ENCODE measurements around the gene KIF16B. TPM values are rescaled to one million over a fixed set of nuclear protein-coding genes. Genes with fewer than 3 reads are reported as not detected.

The KIF16B gene
- total RNA-seq, 4 donors from 2014 or later: 19.9 to 40.2 (median 20.5) TPM

GRCh38 chr20:16369441-16369840, 203.8 kb downstream of the KIF16B start:
- Histone ChIP-seq H3K27ac (no peak overlapping the region), H3K9me3 (no peaks in the 10 kb centered on the region), H3K27me3 (no peaks in the 10 kb centered on the region), H3K4me1 (peaks cover 0 to 3% (median 0%) of the 10 kb centered on the region in 4 donors), H3K36me3 (peaks cover 0 to 84% (median 0%) of the 10 kb centered on the region in 3 donors), H3K4me3 (no peak overlapping the region)
- WGBS, 2 donors: 73 to 86% methylated on average over 1 of the region's 1 CpG
- no peak for DNase-seq (ENCODE audit: low spot score in 2 of 2)
- TF ChIP-seq POLR2A (IDR thresholded peaks at IDR 0.05) (no peak), EP300 (IDR thresholded peaks at IDR 0.05) (no peak)
- TF ChIP-seq, protein P1, sequence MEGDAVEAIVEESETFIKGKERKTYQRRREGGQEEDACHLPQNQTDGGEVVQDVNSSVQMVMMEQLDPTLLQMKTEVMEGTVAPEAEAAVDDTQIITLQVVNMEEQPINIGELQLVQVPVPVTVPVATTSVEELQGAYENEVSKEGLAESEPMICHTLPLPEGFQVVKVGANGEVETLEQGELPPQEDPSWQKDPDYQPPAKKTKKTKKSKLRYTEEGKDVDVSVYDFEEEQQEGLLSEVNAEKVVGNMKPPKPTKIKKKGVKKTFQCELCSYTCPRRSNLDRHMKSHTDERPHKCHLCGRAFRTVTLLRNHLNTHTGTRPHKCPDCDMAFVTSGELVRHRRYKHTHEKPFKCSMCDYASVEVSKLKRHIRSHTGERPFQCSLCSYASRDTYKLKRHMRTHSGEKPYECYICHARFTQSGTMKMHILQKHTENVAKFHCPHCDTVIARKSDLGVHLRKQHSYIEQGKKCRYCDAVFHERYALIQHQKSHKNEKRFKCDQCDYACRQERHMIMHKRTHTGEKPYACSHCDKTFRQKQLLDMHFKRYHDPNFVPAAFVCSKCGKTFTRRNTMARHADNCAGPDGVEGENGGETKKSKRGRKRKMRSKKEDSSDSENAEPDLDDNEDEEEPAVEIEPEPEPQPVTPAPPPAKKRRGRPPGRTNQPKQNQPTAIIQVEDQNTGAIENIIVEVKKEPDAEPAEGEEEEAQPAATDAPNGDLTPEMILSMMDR (IDR thresholded peaks at IDR 0.05): no peak

GRCh38 chr20:16368645-16369292, 204.5 kb downstream of the KIF16B start:
- no peak overlapping the region for H3K27ac ChIP-seq
- no peak overlapping the region for H3K4me3 ChIP-seq
- H3K36me3 ChIP-seq: peaks cover 0 to 77% (median 0%) of the 10 kb centered on the region in 3 donors
- H3K4me1 ChIP-seq: peaks cover 0 to 9% (median 0%) of the 10 kb centered on the region in 4 donors
- H3K27me3 ChIP-seq: no peaks in the 10 kb centered on the region
- TF ChIP-seq POLR2A (IDR thresholded peaks at IDR 0.05) (no peak), EP300 (IDR thresholded peaks at IDR 0.05) (no peak)
- TF ChIP-seq, protein P1 (IDR thresholded peaks at IDR 0.05): no peak
- no peaks in the 10 kb centered on the region for H3K9me3 ChIP-seq
- DNase-seq (ENCODE audit: low spot score in 2 of 2): no peak
- WGBS, 2 donors: 82 to 87% methylated on average over 11 of the region's 11 CpGs

- TF ChIP-seq, protein P1 (IDR thresholded peaks at IDR 0.05): no peak
- TF ChIP-seq EP300 (IDR thresholded peaks at IDR 0.05) (no peak), POLR2A (IDR thresholded peaks at IDR 0.05) (no peak)
- H3K27ac ChIP-seq: no peak overlapping the region
- H3K9me3 ChIP-seq: no peaks in the 10 kb centered on the region
- H3K4me1 ChIP-seq: peaks cover 0 to 14% (median 0%) of the 10 kb centered on the region in 4 donors
- no peak overlapping the region for H3K4me3 ChIP-seq
- DNase-seq (ENCODE audit: low spot score in 2 of 2): no peak
- no peaks in the 10 kb centered on the region for H3K27me3 ChIP-seq
- 95 to 96% methylated on average over 14 of the region's 14 CpGs for WGBS, 2 donors
- H3K36me3 ChIP-seq: peaks cover 0 to 76% (median 0%) of the 10 kb centered on the region in 3 donors
These were observed 205.2 kb downstream of the KIF16B start for GRCh38 chr20:16367948-16368560.

- WGBS, 2 donors: 90 to 91% methylated on average over 5 of the region's 5 CpGs
- peaks cover 0 to 61% (median 0%) of the 10 kb centered on the region in 3 donors for H3K36me3 ChIP-seq
- TF ChIP-seq POLR2A (IDR thresholded peaks at IDR 0.05): no peak
- TF ChIP-seq EP300 (IDR thresholded peaks at IDR 0.05): no peak
- TF ChIP-seq, protein P1 (IDR thresholded peaks at IDR 0.05): no peak
- peaks cover 0 to 14% (median 0%) of the 10 kb centered on the region in 4 donors for H3K4me1 ChIP-seq
- no peaks in the 10 kb centered on the region for H3K27me3 ChIP-seq
- no peak overlapping the region for H3K27ac ChIP-seq
- no peaks in the 10 kb centered on the region for H3K9me3 ChIP-seq
- DNase-seq (ENCODE audit: low spot score in 2 of 2): no peak
- no peak overlapping the region for H3K4me3 ChIP-seq
These were observed 206.7 kb downstream of the KIF16B start for GRCh38 chr20:16366529-16366928.

GRCh38 chr20:16364320-16364687, 208.9 kb downstream of the KIF16B start:
- Histone ChIP-seq H3K27me3 (no peaks in the 10 kb centered on the region), H3K4me3 (no peak overlapping the region), H3K4me1 (peaks cover 0 to 14% (median 0%) of the 10 kb centered on the region in 4 donors), H3K27ac (peak overlapping the region in 2 of 4 donors; percentile 2 to 44), H3K36me3 (peaks cover 0 to 44% (median 0%) of the 10 kb centered on the region in 3 donors), H3K9me3 (no peaks in the 10 kb centered on the region)
- DNase-seq (ENCODE audit: low spot score in 2 of 2): no peak
- WGBS, 2 donors: 37 to 40% methylated on average over 5 of the region's 5 CpGs
- TF ChIP-seq, protein P1 (IDR thresholded peaks at IDR 0.05): no peak
- TF ChIP-seq POLR2A (IDR thresholded peaks at IDR 0.05) (no peak), EP300 (IDR thresholded peaks at IDR 0.05) (no peak)
